OCI-LY1 (cell line): ENCODE results near the gene IL10RB.

Source experiments
- EZH2 ChIP-seq: fragments of 200-600 bp; sonication (generic), shearing (Covaris generic); IDR thresholded peaks from 2 replicates; pipeline ENCODE4 v1.8.0; 2017; ENCODE audit warnings: borderline replicate concordance, mixed run types, mild to moderate bottlenecking, antibody characterized with exemption, low read length, moderate library complexity, mixed read lengths
- TF ChIP-seq, protein P1 (sequence below): fragments of 200-600 bp; sonication (generic), shearing (Covaris generic); IDR thresholded peaks from 2 replicates; pipeline ENCODE4 v1.5.1; 2017; ENCODE audit warnings: mild to moderate bottlenecking, antibody characterized with exemption, low read length, moderate library complexity, mixed read lengths

DNA sequence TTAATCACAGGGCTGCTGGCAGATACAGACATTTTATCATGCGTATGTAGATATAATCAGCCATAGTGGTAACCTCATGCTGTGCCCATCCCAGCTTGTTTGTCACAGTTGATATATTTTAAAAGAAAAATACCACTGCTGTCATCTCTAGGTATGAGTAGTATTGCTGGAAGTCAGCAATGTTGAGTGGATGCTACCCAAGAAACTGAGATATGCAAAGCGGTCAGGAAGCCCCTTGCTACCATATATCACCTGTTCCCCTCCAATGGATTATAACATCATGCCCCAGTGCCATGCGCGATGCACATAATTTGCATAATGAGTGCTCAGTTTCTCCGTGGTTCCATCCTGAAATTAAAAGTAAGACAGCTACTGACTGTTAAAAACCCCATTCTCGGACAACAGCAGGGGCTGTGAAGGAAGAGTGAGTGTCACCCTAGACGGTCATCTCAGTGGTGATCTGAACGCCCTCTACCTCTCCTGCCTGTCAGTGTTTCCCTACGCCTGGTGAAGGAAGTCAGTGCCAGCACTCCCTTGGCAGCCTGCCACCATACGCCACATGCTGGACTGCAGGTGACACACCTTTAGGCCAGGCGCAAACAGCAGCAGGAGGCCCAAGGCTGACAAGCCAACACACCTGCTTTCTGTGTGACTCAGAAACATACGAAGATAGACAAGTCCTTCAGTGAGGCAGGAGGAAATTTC, 2.7 kb downstream of the IL10RB start:
- TF ChIP-seq, protein P1, sequence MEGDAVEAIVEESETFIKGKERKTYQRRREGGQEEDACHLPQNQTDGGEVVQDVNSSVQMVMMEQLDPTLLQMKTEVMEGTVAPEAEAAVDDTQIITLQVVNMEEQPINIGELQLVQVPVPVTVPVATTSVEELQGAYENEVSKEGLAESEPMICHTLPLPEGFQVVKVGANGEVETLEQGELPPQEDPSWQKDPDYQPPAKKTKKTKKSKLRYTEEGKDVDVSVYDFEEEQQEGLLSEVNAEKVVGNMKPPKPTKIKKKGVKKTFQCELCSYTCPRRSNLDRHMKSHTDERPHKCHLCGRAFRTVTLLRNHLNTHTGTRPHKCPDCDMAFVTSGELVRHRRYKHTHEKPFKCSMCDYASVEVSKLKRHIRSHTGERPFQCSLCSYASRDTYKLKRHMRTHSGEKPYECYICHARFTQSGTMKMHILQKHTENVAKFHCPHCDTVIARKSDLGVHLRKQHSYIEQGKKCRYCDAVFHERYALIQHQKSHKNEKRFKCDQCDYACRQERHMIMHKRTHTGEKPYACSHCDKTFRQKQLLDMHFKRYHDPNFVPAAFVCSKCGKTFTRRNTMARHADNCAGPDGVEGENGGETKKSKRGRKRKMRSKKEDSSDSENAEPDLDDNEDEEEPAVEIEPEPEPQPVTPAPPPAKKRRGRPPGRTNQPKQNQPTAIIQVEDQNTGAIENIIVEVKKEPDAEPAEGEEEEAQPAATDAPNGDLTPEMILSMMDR, result no peak; the same call in 1 of the 2 replicates
- no peak for TF ChIP-seq EZH2
